ENCODE results near the gene RHBDL2. TPM values are rescaled to one million over a fixed set of nuclear protein-coding genes. Genes with fewer than 3 reads are reported as not detected.

Gene RHBDL2, protein sequence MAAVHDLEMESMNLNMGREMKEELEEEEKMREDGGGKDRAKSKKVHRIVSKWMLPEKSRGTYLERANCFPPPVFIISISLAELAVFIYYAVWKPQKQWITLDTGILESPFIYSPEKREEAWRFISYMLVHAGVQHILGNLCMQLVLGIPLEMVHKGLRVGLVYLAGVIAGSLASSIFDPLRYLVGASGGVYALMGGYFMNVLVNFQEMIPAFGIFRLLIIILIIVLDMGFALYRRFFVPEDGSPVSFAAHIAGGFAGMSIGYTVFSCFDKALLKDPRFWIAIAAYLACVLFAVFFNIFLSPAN
- total RNA-seq (0.26 and 1.5 TPM in 2 replicates), polyA plus RNA-seq (0.58 and 1.2 TPM in 2 replicates), polyA minus RNA-seq (ENCODE audit: low replicate concordance) (not detected in 2 replicates)
- 1.4 and 2.7 TPM in 2 replicates for polyA plus RNA-seq (2012)

DNA sequence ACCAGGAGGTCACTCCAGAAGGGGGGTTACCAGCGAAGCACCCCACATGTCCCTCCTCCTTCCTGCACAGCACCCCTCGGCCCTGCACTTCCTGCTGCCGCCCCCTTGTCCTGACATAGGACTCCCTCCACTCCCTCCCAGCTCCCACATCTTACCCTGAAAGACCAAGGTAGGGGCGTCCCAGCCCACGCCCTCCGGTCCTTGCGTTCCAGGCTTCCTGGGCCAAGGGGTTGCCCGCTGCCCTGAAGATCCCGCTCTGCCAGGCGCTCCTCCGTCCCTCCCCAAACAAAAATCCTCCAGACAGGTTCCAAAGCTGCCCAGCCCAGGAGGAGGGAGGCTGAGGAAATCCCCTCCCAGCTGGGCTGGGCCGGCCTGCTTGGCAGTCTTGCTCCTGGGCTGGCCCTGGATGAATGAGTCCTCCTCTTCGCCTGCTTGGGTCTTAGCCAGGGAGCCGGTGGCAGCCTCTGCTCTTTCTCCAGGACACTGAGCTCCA lies at the start of gene RHBDL2:
TSS of gene RHBDL2 (minus strand) at position 304 of the 493 bp plus-strand sequence. CDS start 22,618 bp downstream, outside the sequence.
- peak within 1 kb of the TSS; percentile 18 for H3K9ac ChIP-seq (ENCODE audit: insufficient read depth, low read length)

DNA sequence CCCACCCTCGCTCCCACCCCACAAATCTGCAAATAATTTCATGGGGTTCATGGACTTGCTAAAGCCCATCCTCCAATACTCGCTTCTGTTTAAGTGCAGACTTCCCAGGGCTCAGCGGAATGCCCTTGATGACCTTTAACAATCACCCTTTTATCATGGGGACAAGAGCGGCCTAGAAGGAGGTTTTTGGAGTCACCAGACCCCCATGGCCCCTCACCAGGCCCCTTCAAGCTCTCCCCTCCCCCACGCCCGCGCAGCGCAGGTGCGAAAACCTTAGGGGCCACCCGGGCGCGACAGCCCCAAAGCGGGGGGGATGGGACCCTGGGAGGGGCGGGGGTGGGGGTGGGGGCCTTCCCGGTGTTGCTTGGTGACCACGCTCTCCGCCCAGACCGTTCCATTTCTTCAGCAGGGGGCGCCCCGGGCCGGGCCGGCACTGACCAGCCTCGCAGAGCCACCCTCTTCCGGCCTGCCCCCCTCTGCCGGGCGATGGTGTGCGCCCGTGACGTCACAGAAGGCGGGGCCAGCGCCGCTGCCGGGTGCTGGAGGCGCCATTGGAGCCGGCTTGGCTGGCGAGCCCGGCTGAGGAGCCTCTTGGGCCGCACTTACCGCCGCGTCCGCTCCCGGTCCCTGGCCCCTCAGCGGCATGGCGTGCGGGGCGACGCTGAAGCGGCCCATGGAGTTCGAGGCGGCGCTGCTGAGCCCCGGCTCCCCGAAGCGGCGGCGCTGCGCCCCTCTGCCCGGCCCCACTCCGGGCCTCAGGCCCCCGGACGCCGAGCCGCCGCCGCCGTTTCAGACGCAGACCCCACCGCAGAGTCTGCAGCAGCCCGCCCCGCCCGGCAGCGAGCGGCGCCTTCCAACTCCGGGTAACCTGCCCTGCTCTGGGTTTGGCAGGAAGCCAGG lies 49.4 kb upstream of the RHBDL2 start, which contains the start of gene AKIRIN1:
TSS of gene AKIRIN1 (plus strand) at position 539 of the 900 bp plus-strand sequence. CDS start at position 644, 105 bp downstream.
- peaks cover 47% of the 10 kb centered on the region for H3K79me2 ChIP-seq (ENCODE audit: control insufficient read depth, insufficient read depth, low read length)
- H3K9me3 ChIP-seq (ENCODE audit: control insufficient read depth, insufficient read depth, low read depth, low read length): no peaks in the 10 kb centered on the region
- no peaks in the 10 kb centered on the region for H3K27me3 ChIP-seq (ENCODE audit: control insufficient read depth, insufficient read depth, low read length)
- H4K20me1 ChIP-seq (ENCODE audit: control insufficient read depth, extremely low read depth, insufficient read depth, low read length): peaks cover 2% of the 10 kb centered on the region
- peak within 1 kb of the TSS; percentile 89 for H3K4me2 ChIP-seq (ENCODE audit: extremely low read depth, insufficient read depth, low read length)
- peaks cover 2% of the 10 kb centered on the region for H3K4me1 ChIP-seq (ENCODE audit: control insufficient read depth, extremely low read depth, insufficient read depth, low read length)
- no peaks in the 10 kb centered on the region for H3K36me3 ChIP-seq (ENCODE audit: control insufficient read depth, insufficient read depth, low read length)
- H2AFZ ChIP-seq (ENCODE audit: low read length): peak within 1 kb of the TSS; percentile 92
- peak; percentile 96 to 98 for DNase-seq (ENCODE audit: low read depth in 2 of 2)
- TF ChIP-seq, protein P1, sequence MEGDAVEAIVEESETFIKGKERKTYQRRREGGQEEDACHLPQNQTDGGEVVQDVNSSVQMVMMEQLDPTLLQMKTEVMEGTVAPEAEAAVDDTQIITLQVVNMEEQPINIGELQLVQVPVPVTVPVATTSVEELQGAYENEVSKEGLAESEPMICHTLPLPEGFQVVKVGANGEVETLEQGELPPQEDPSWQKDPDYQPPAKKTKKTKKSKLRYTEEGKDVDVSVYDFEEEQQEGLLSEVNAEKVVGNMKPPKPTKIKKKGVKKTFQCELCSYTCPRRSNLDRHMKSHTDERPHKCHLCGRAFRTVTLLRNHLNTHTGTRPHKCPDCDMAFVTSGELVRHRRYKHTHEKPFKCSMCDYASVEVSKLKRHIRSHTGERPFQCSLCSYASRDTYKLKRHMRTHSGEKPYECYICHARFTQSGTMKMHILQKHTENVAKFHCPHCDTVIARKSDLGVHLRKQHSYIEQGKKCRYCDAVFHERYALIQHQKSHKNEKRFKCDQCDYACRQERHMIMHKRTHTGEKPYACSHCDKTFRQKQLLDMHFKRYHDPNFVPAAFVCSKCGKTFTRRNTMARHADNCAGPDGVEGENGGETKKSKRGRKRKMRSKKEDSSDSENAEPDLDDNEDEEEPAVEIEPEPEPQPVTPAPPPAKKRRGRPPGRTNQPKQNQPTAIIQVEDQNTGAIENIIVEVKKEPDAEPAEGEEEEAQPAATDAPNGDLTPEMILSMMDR (conservative IDR thresholded peaks at IDR 0.05 in 1 of 2, IDR thresholded peaks at IDR 0.05 in 1 of 2; ENCODE audit: low read depth in 1 of 2, low read length in 2 of 2): no peak
- no peak for TF ChIP-seq EZH2 (IDR thresholded peaks at IDR 0.05; ENCODE audit: low read length, missing control alignments)
- H3K4me3 ChIP-seq (replicated peaks in 1 of 4; ENCODE audit: control extremely low read depth in 1 of 4, insufficient read depth in 1 of 4, low read depth in 3 of 4, low read length in 4 of 4): peak within 1 kb of the TSS; percentile 66 to 94 (median 86)
- peak within 1 kb of the TSS; percentile 93 for H3K27ac ChIP-seq (ENCODE audit: insufficient read depth, low read length)
- peak within 1 kb of the TSS; percentile 96 for H3K9ac ChIP-seq (ENCODE audit: insufficient read depth, low read length)

More for the DNA sequence above, at the start of gene RHBDL2:
- Histone ChIP-seq H3K4me1 (ENCODE audit: control insufficient read depth, extremely low read depth, insufficient read depth, low read length) (peaks cover 2% of the 10 kb centered on the region), H3K4me2 (ENCODE audit: extremely low read depth, insufficient read depth, low read length) (peak within 1 kb of the TSS; percentile 73), H3K27ac (ENCODE audit: insufficient read depth, low read length) (no peak within 1 kb of the TSS), H3K27me3 (ENCODE audit: control insufficient read depth, insufficient read depth, low read length) (no peaks in the 10 kb centered on the region), H4K20me1 (ENCODE audit: control insufficient read depth, extremely low read depth, insufficient read depth, low read length) (no peaks in the 10 kb centered on the region), H2AFZ (ENCODE audit: low read length) (peak within 1 kb of the TSS; percentile 78), H3K9me3 (ENCODE audit: control insufficient read depth, insufficient read depth, low read depth, low read length) (no peaks in the 10 kb centered on the region), H3K36me3 (ENCODE audit: control insufficient read depth, insufficient read depth, low read length) (no peaks in the 10 kb centered on the region), H3K79me2 (ENCODE audit: control insufficient read depth, insufficient read depth, low read length) (no peaks in the 10 kb centered on the region), H3K4me3 (replicated peaks in 1 of 4; ENCODE audit: control extremely low read depth in 1 of 4, insufficient read depth in 1 of 4, low read depth in 3 of 4, low read length in 4 of 4) (peak within 1 kb of the TSS; percentile 44 to 61 (median 49))
- peak; percentile 38 to 61 for DNase-seq (ENCODE audit: low read depth in 2 of 2)
- TF ChIP-seq EZH2 (IDR thresholded peaks at IDR 0.05; ENCODE audit: low read length, missing control alignments): no peak
- TF ChIP-seq, protein P1 (conservative IDR thresholded peaks at IDR 0.05 in 1 of 2, IDR thresholded peaks at IDR 0.05 in 1 of 2; ENCODE audit: low read depth in 1 of 2, low read length in 2 of 2): no peak
